CD4-positive, alpha-beta T cell (primary cell): Measurements from ENCODE around the gene PRLHR. TPM values are rescaled to one million over a fixed set of nuclear protein-coding genes. Genes with fewer than 3 reads are reported as not detected.

Experiments
- ATAC-seq: fragments of 200-7000 bp; cut with Tn5 transposase; one replicate; pipeline ENCODE4 v1.10.0; 2022; ENCODE audit warnings: mild to moderate bottlenecking; ENCODE audit not compliant: poor library complexity
- CTCF ChIA-PET: fragments of 350-600 bp; sonication (Branson Sonifier 250); formaldehyde crosslinking; loops from one replicate; lab custom pipeline; 2021; ENCODE audit warnings: antibody characterized with exemption, inconsistent platforms; lab: Charles Lee
- POLR2A ChIA-PET: fragments of 350-600 bp; sonication (Branson Sonifier 250); formaldehyde crosslinking; loops from one replicate; lab custom pipeline; 2021; ENCODE audit warnings: antibody characterized with exemption, inconsistent platforms; lab: Charles Lee
- DNase-seq, 14 experiments: peaks; one replicate each; pipeline ENCODE4 v3.0.0-alpha.2; 2013 to 2020; ENCODE audit warnings: mixed read lengths in 2 of 14
- H3K27ac ChIP-seq, 2 donors: one replicate each; pipeline versions ENCODE4 v1.5.1 to v1.7.0; 2013; ENCODE audit warnings: low read length in 2 of 2, low read depth in 1 of 2, mild to moderate bottlenecking in 1 of 2
- H3K27me3 ChIP-seq, 2 experiments: 1 replicate in 1 of 2; 2 replicates in 1 of 2; pipeline versions ENCODE4 v1.6.1 to v1.7.0; 2013; ENCODE audit warnings: low read length in 2 of 2, control low read depth in 1 of 2, mild to moderate bottlenecking in 1 of 2, moderate library complexity in 1 of 2; ENCODE audit not compliant: insufficient read depth in 2 of 2, control insufficient read depth in 1 of 2
- H3K36me3 ChIP-seq: one replicate; pipeline ENCODE4 v1.6.1; 2013; ENCODE audit warnings: low read length, control low read depth; ENCODE audit not compliant: insufficient read depth
- H3K4me1 ChIP-seq: one replicate; pipeline ENCODE4 v1.6.1; 2013; ENCODE audit warnings: low read length, control low read depth; ENCODE audit not compliant: insufficient read depth
- H3K4me3 ChIP-seq: one replicate; pipeline ENCODE4 v1.5.1; 2013; ENCODE audit warnings: mild to moderate bottlenecking, low read length, moderate library complexity
- H3K9me3 ChIP-seq, 2 experiments: 1 replicate in 1 of 2; 2 replicates in 1 of 2; pipeline versions ENCODE4 v1.6.1 to v1.7.0; 2013; ENCODE audit warnings: low read length in 2 of 2, mild to moderate bottlenecking in 2 of 2, control low read depth in 1 of 2, moderate library complexity in 1 of 2; ENCODE audit not compliant: control insufficient read depth in 1 of 2, insufficient read depth in 1 of 2
- H3K27ac Mint-ChIP-seq: one replicate; pipeline ENCODE4 v1.8.0; 2020; ENCODE audit warnings: mixed read lengths
- H3K27me3 Mint-ChIP-seq: one replicate; pipeline ENCODE4 v1.8.0; 2021; ENCODE audit warnings: mixed read lengths
- H3K36me3 Mint-ChIP-seq: one replicate; pipeline ENCODE4 v1.8.0; 2021; ENCODE audit warnings: low read depth, mixed read lengths
- H3K4me1 Mint-ChIP-seq: one replicate; pipeline ENCODE4 v1.8.0; 2021; ENCODE audit warnings: low read depth, mixed read lengths
- H3K4me3 Mint-ChIP-seq: one replicate; pipeline ENCODE4 v1.8.0; 2020; ENCODE audit warnings: mild to moderate bottlenecking, mixed read lengths
- H3K9me3 Mint-ChIP-seq: one replicate; pipeline ENCODE4 v1.8.0; 2020; ENCODE audit warnings: mixed read lengths
- CTCF ChIP-seq: fragments of 200-600 bp; IDR thresholded peaks from one replicate; pipeline ENCODE4 v1.8.0; 2022; ENCODE audit warnings: antibody characterized with exemption, mild to moderate bottlenecking
- intact Hi-C, 2 experiments: fragments of 100-400 bp; cut with DNase I in 1 of 2; cut with micrococcal nuclease in 1 of 2; formaldehyde crosslinking; loops; one replicate each; pipeline versions ENCODE4 v1.15.1 to v1.9.0; 2023 to 2025; cut with DNase I, micrococcal nuclease
- total RNA-seq, 174 experiments: library from RNA in 2 of 174; stranded (reverse) in 2 of 174; gene quantifications; one replicate each; pipeline ENCODE4 v1.2.3 and lab custom pipeline; 2021 to 2026

The PRLHR gene
- total RNA-seq, 2 experiments from 2014 or later: not detected

GRCh38 chr10:118584181-118584954, 11.1 kb downstream of the PRLHR start:
- no peak for TF ChIP-seq CTCF
- H3K4me1 ChIP-seq: no peaks in the 10 kb centered on the region
- ChIA-PET CTCF (no interaction called here), POLR2A (no interaction called here)
- no peak overlapping the region for H3K4me3 ChIP-seq
- no peaks in the 10 kb centered on the region for H3K9me3 Mint-ChIP-seq
- ATAC-seq (no peak), DNase-seq (no peak)
- H3K27ac Mint-ChIP-seq: no peak overlapping the region
- no peaks in the 10 kb centered on the region for H3K36me3 ChIP-seq
- intact Hi-C loops: no loop called here
- no peaks in the 10 kb centered on the region for H3K27me3 ChIP-seq
- no peak overlapping the region for H3K4me3 Mint-ChIP-seq
- H3K9me3 ChIP-seq: no peaks in the 10 kb centered on the region
- no peaks in the 10 kb centered on the region for H3K36me3 Mint-ChIP-seq
- no peaks in the 10 kb centered on the region for H3K4me1 Mint-ChIP-seq
- H3K27me3 Mint-ChIP-seq: no peaks in the 10 kb centered on the region
- no peak overlapping the region for H3K27ac ChIP-seq

- Histone ChIP-seq H3K4me3 (no peak overlapping the region), H3K9me3 (no peaks in the 10 kb centered on the region), H3K4me1 (no peaks in the 10 kb centered on the region), H3K27me3 (no peaks in the 10 kb centered on the region), H3K27ac (no peak overlapping the region), H3K36me3 (no peaks in the 10 kb centered on the region)
- Mint-ChIP-seq H3K4me3 (no peak overlapping the region), H3K36me3 (no peaks in the 10 kb centered on the region), H3K4me1 (no peaks in the 10 kb centered on the region), H3K27ac (no peak overlapping the region), H3K9me3 (no peaks in the 10 kb centered on the region), H3K27me3 (no peaks in the 10 kb centered on the region)
- ATAC-seq: no peak
- POLR2A ChIA-PET: no interaction called here
- CTCF ChIA-PET: no interaction called here
- TF ChIP-seq CTCF: no peak
- no peak for DNase-seq
- intact Hi-C loops: no loop called here
Measured at GRCh38 chr10:118583611-118584010, 11.8 kb downstream of the PRLHR start.

DNA sequence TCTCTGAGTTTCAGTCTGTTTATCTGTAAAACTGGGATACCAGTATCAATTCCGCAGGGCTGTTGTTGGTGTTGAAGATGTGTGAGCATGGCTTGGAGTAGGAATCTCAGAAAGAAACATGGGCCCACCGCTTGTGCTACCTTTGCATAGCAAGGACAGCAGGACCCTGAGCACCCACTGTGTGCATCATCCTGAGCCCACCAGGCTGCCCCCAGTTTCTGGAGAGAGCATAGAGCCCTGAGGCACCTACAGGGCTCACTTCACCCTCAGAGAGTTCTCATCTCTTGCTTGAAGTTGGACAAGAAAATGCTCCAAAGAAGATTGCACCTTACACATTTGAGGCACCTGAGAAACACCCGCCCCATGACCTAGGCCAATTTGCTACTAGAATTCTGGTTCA, 12.9 kb downstream of the PRLHR start:
- ChIA-PET CTCF (no interaction called here), POLR2A (no interaction called here)
- Histone ChIP-seq H3K4me1 (no peaks in the 10 kb centered on the region), H3K27me3 (no peaks in the 10 kb centered on the region), H3K9me3 (no peaks in the 10 kb centered on the region), H3K36me3 (no peaks in the 10 kb centered on the region), H3K27ac (no peak overlapping the region), H3K4me3 (no peak overlapping the region)
- Mint-ChIP-seq H3K36me3 (no peaks in the 10 kb centered on the region), H3K4me3 (no peak overlapping the region), H3K27me3 (no peaks in the 10 kb centered on the region), H3K4me1 (no peaks in the 10 kb centered on the region), H3K9me3 (no peaks in the 10 kb centered on the region), H3K27ac (no peak overlapping the region)
- ATAC-seq: no peak
- DNase-seq: no peak
- intact Hi-C loops: no loop called here
- no peak for TF ChIP-seq CTCF
